WTC11 (cell line): ENCODE results near the gene DOK3. TPM values are rescaled to one million over a fixed set of nuclear protein-coding genes. Genes with fewer than 3 reads are reported as not detected.

Source experiments
- ATAC-seq: fragments of 200-7000 bp; cut with Tn5 transposase; 2 replicates; pipeline ENCODE4 v1.10.0; 2021; ENCODE audit warnings: mild to moderate bottlenecking, moderate library complexity
- CTCF ChIA-PET: fragments of 300-600 bp; sonication (Branson Sonifier 250); formaldehyde crosslinking; loops from one replicate; lab custom pipeline; 2021; ENCODE audit warnings: antibody characterized with exemption; lab: Charles Lee
- POLR2A ChIA-PET: fragments of 350-600 bp; sonication (Branson Sonifier 250); formaldehyde crosslinking; loops from one replicate; lab custom pipeline; 2021; ENCODE audit warnings: antibody characterized with exemption; lab: Charles Lee
- DNase-seq: peaks from one replicate; pipeline ENCODE4 v3.0.0; 2021; ENCODE audit warnings: low spot score
- H3K27ac Mint-ChIP-seq: 2 replicates; pipeline ENCODE4 v1.8.0; 2021; ENCODE audit warnings: mixed read lengths
- H3K27me3 Mint-ChIP-seq: 2 replicates; pipeline ENCODE4 v1.8.0; 2021; ENCODE audit warnings: low read depth, mild to moderate bottlenecking, moderate library complexity, mixed read lengths
- H3K36me3 Mint-ChIP-seq: 2 replicates; pipeline ENCODE4 v1.8.0; 2021; ENCODE audit warnings: mixed read lengths
- H3K4me1 Mint-ChIP-seq: 2 replicates; pipeline ENCODE4 v1.8.0; 2022; ENCODE audit warnings: mixed read lengths
- H3K4me3 Mint-ChIP-seq: 2 replicates; pipeline ENCODE4 v1.8.0; 2021; ENCODE audit warnings: mild to moderate bottlenecking, moderate library complexity, mixed read lengths
- H3K9me3 Mint-ChIP-seq: 2 replicates; pipeline ENCODE4 v1.8.0; 2021; ENCODE audit warnings: mixed read lengths
- ATF1 ChIP-seq: sonication (generic); formaldehyde crosslinking; IDR thresholded peaks from 2 replicates; pipeline ENCODE4 v1.8.1; 2023; ENCODE audit warnings: mild to moderate bottlenecking, moderate library complexity, missing genetic modification reagents
- CBFB ChIP-seq: sonication (generic); formaldehyde crosslinking; IDR thresholded peaks from 2 replicates; pipeline ENCODE4 v1.8.1; 2022; ENCODE audit warnings: mild to moderate bottlenecking, low read depth, missing genetic modification reagents
- EMX1 ChIP-seq: fragments of 250-450 bp; sonication (Bioruptor Pico); IDR thresholded peaks from 2 replicates; pipeline ENCODE4 v1.8.0; 2021; ENCODE audit warnings: mild to moderate bottlenecking
- ETV6 ChIP-seq: sonication (generic); formaldehyde crosslinking; IDR thresholded peaks from 2 replicates; pipeline ENCODE4 v1.8.1; 2022; ENCODE audit warnings: mild to moderate bottlenecking, missing genetic modification reagents
- IRF2 ChIP-seq: sonication (generic); formaldehyde crosslinking; IDR thresholded peaks from 2 replicates; pipeline ENCODE4 v1.8.0; 2022; ENCODE audit warnings: low read depth, missing genetic modification reagents, borderline replicate concordance
- NR2C2 ChIP-seq: sonication (generic); formaldehyde crosslinking; IDR thresholded peaks from 2 replicates; pipeline ENCODE4 v1.8.0; 2022; ENCODE audit warnings: mild to moderate bottlenecking, missing genetic modification reagents
- SOX15 ChIP-seq: fragments of 250-450 bp; sonication (Bioruptor Pico); IDR thresholded peaks from 2 replicates; pipeline ENCODE4 v1.9.0; 2021; ENCODE audit warnings: mild to moderate bottlenecking
- SP1 ChIP-seq: sonication (generic); formaldehyde crosslinking; conservative IDR thresholded peaks from 2 replicates; pipeline ENCODE4 v1.8.1; 2022; ENCODE audit warnings: missing genetic modification reagents
- TEAD4 ChIP-seq: sonication (generic); formaldehyde crosslinking; IDR thresholded peaks from 2 replicates; pipeline ENCODE4 v1.8.0; 2022; ENCODE audit warnings: mild to moderate bottlenecking, missing genetic modification reagents
- ZBTB21 ChIP-seq: sonication (generic); formaldehyde crosslinking; IDR thresholded peaks from 2 replicates; pipeline ENCODE4 v1.8.1; 2023; ENCODE audit warnings: mild to moderate bottlenecking, missing genetic modification reagents, borderline replicate concordance
- ZNF317 ChIP-seq: sonication (generic); formaldehyde crosslinking; IDR thresholded peaks from 2 replicates; pipeline ENCODE4 v1.8.1; 2023; ENCODE audit warnings: low read depth, mild to moderate bottlenecking, moderate library complexity, missing genetic modification reagents, borderline replicate concordance
- ZNF416 ChIP-seq: fragments of 250-450 bp; sonication (Bioruptor Pico); IDR thresholded peaks from 2 replicates; pipeline ENCODE4 v1.9.0; 2021; ENCODE audit warnings: mild to moderate bottlenecking, inconsistent platforms
- ZNF671 ChIP-seq: fragments of 250-450 bp; sonication (Bioruptor Pico); IDR thresholded peaks from 2 replicates; pipeline ENCODE4 v1.8.0; 2021; ENCODE audit warnings: mild to moderate bottlenecking
- total RNA-seq: library from RNA; stranded (reverse); gene quantifications from 3 replicates; pipeline ENCODE4 v1.2.3, GENCODE V29; 2021
- TF ChIP-seq, protein P1 (sequence below): fragments of 250-450 bp; sonication (Bioruptor Pico); IDR thresholded peaks from 2 replicates; pipeline ENCODE4 v1.9.0; 2021; ENCODE audit warnings: moderate library complexity, mild to moderate bottlenecking, inconsistent platforms, borderline replicate concordance
- TF ChIP-seq, protein P2 (sequence below): fragments of 200-600 bp; IDR thresholded peaks from 2 replicates; pipeline ENCODE4 v1.8.0; 2022; ENCODE audit warnings: antibody characterized with exemption
- TF ChIP-seq, protein P3 (sequence below): sonication (generic); formaldehyde crosslinking; IDR thresholded peaks from 2 replicates; pipeline ENCODE4 v1.8.0; 2023; ENCODE audit warnings: missing genetic modification reagents, mild to moderate bottlenecking, borderline replicate concordance
- TF ChIP-seq, protein P4 (sequence below): sonication (generic); formaldehyde crosslinking; IDR thresholded peaks from 2 replicates; pipeline ENCODE4 v1.8.0; 2023; ENCODE audit warnings: mild to moderate bottlenecking, missing genetic modification reagents
- TF ChIP-seq, protein P5 (sequence below): sonication (generic); formaldehyde crosslinking; IDR thresholded peaks from 2 replicates; pipeline ENCODE4 v1.8.1; 2022; ENCODE audit warnings: missing genetic modification reagents, borderline replicate concordance
- TF ChIP-seq, protein P6 (sequence below): sonication (generic); formaldehyde crosslinking; IDR thresholded peaks from 2 replicates; pipeline ENCODE4 v1.8.0; 2023; ENCODE audit warnings: missing genetic modification reagents

The DOK3 gene
- total RNA-seq, 1 experiment from 2014 or later = 9.9 TPM

DNA sequence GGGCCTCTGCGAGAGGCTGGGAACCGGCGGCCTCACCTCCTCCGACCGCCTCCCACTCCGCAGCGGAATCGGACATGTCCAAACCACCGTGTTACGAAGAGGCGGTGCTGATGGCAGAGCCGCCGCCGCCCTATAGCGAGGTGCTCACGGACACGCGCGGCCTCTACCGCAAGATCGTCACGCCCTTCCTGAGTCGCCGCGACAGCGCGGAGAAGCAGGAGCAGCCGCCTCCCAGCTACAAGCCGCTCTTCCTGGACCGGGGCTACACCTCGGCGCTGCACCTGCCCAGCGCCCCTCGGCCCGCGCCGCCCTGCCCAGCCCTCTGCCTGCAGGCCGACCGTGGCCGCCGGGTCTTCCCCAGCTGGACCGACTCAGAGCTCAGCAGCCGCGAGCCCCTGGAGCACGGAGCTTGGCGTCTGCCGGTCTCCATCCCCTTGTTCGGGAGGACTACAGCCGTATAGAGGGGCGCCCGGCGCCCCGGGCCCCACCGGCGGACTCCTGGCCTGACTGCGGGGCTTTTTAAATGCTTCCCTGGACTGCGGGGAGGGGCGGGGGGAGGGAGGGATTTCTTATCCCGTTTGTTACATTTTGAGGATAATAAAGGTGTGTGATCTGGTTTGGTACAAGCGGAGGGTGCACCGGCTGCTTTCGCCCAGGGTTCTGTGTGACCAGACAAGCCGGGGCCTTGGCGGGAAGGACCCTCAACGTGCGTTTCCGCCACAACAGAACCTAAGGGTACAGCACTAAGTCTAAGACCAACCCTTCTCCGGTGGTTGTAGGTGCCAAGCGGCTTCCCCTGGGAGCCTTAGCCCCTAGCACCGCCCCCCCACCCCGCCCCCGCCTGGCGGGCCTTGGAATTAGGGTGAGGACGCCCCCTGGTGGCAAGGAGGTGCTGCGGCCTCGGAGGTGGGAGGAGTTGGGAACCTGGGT is 53.7 kb downstream of the DOK3 start:
- Mint-ChIP-seq H3K27me3 (peaks cover 10% of the 10 kb centered on the region), H3K36me3 (peaks cover 16% of the 10 kb centered on the region), H3K9me3 (no peaks in the 10 kb centered on the region), H3K27ac (peak overlapping the region; percentile 96), H3K4me1 (peaks cover 30% of the 10 kb centered on the region), H3K4me3 (peak overlapping the region; percentile 81)
- DNase-seq (peak; percentile 98), ATAC-seq (peak; percentile 12)
- CTCF ChIA-PET = interaction anchor here (0.7 to 7.2 kb wide), 42 partner anchors 9 to 795 kb away, joined by 3 to 175 read pairs (median 8); partner anchors contain the start of genes GRK6, LMAN2, MXD3 and PDLIM7
- POLR2A ChIA-PET = interaction anchor here (0.7 to 4.1 kb wide), 22 partner anchors 9 to 146 kb away, joined by 3 to 24 read pairs (median 7); partner anchors contain the start of genes GRK6, LMAN2, PDLIM7 and PRR7
- TF ChIP-seq ZNF317 (CRISPR knock-in tag) (0 out of 2 replicates have a peak, but pooled peaks have one; percentile 54), CBFB (0 out of 2 replicates have a peak, but pooled peaks have one; percentile 7), ATF1 (CRISPR knock-in tag) (no peak), ZNF416 (CRISPR knock-in tag) (peak; percentile 96), ZBTB21 (CRISPR knock-in tag) (0 out of 2 replicates have a peak, but pooled peaks have one; percentile 12), TEAD4 (CRISPR knock-in tag) (no peak), SP1 (CRISPR knock-in tag) (peak; percentile 52; the same call in 1 of the 2 replicates), ETV6 (CRISPR knock-in tag) (peak; percentile 17; the same call in 1 of the 2 replicates), ZNF671 (peak; percentile 73; the same call in 1 of the 2 replicates), SOX15 (CRISPR knock-in tag) (no peak), IRF2 (no peak), EMX1 (peak; percentile 92), NR2C2 (CRISPR knock-in tag) (no peak)
- TF ChIP-seq, protein P1, sequence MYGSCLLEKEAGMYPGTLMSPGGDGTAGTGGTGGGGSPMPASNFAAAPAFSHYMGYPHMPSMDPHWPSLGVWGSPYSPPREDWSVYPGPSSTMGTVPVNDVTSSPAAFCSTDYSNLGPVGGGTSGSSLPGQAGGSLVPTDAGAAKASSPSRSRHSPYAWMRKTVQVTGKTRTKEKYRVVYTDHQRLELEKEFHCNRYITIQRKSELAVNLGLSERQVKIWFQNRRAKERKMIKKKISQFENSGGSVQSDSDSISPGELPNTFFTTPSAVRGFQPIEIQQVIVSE (CRISPR knock-in tag) = peak; percentile 59; the same call in 1 of the 2 replicates
- TF ChIP-seq, protein P2, sequence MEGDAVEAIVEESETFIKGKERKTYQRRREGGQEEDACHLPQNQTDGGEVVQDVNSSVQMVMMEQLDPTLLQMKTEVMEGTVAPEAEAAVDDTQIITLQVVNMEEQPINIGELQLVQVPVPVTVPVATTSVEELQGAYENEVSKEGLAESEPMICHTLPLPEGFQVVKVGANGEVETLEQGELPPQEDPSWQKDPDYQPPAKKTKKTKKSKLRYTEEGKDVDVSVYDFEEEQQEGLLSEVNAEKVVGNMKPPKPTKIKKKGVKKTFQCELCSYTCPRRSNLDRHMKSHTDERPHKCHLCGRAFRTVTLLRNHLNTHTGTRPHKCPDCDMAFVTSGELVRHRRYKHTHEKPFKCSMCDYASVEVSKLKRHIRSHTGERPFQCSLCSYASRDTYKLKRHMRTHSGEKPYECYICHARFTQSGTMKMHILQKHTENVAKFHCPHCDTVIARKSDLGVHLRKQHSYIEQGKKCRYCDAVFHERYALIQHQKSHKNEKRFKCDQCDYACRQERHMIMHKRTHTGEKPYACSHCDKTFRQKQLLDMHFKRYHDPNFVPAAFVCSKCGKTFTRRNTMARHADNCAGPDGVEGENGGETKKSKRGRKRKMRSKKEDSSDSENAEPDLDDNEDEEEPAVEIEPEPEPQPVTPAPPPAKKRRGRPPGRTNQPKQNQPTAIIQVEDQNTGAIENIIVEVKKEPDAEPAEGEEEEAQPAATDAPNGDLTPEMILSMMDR = peak; percentile 77
- TF ChIP-seq, protein P3, sequence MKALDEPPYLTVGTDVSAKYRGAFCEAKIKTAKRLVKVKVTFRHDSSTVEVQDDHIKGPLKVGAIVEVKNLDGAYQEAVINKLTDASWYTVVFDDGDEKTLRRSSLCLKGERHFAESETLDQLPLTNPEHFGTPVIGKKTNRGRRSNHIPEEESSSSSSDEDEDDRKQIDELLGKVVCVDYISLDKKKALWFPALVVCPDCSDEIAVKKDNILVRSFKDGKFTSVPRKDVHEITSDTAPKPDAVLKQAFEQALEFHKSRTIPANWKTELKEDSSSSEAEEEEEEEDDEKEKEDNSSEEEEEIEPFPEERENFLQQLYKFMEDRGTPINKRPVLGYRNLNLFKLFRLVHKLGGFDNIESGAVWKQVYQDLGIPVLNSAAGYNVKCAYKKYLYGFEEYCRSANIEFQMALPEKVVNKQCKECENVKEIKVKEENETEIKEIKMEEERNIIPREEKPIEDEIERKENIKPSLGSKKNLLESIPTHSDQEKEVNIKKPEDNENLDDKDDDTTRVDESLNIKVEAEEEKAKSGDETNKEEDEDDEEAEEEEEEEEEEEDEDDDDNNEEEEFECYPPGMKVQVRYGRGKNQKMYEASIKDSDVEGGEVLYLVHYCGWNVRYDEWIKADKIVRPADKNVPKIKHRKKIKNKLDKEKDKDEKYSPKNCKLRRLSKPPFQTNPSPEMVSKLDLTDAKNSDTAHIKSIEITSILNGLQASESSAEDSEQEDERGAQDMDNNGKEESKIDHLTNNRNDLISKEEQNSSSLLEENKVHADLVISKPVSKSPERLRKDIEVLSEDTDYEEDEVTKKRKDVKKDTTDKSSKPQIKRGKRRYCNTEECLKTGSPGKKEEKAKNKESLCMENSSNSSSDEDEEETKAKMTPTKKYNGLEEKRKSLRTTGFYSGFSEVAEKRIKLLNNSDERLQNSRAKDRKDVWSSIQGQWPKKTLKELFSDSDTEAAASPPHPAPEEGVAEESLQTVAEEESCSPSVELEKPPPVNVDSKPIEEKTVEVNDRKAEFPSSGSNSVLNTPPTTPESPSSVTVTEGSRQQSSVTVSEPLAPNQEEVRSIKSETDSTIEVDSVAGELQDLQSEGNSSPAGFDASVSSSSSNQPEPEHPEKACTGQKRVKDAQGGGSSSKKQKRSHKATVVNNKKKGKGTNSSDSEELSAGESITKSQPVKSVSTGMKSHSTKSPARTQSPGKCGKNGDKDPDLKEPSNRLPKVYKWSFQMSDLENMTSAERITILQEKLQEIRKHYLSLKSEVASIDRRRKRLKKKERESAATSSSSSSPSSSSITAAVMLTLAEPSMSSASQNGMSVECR (CRISPR knock-in tag) = peak; percentile 77; the same call in 1 of the 2 replicates
- TF ChIP-seq, protein P4, sequence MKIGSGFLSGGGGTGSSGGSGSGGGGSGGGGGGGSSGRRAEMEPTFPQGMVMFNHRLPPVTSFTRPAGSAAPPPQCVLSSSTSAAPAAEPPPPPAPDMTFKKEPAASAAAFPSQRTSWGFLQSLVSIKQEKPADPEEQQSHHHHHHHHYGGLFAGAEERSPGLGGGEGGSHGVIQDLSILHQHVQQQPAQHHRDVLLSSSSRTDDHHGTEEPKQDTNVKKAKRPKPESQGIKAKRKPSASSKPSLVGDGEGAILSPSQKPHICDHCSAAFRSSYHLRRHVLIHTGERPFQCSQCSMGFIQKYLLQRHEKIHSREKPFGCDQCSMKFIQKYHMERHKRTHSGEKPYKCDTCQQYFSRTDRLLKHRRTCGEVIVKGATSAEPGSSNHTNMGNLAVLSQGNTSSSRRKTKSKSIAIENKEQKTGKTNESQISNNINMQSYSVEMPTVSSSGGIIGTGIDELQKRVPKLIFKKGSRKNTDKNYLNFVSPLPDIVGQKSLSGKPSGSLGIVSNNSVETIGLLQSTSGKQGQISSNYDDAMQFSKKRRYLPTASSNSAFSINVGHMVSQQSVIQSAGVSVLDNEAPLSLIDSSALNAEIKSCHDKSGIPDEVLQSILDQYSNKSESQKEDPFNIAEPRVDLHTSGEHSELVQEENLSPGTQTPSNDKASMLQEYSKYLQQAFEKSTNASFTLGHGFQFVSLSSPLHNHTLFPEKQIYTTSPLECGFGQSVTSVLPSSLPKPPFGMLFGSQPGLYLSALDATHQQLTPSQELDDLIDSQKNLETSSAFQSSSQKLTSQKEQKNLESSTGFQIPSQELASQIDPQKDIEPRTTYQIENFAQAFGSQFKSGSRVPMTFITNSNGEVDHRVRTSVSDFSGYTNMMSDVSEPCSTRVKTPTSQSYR (CRISPR knock-in tag) = peak; percentile 1; the same call in 1 of the 2 replicates
- TF ChIP-seq, protein P5, sequence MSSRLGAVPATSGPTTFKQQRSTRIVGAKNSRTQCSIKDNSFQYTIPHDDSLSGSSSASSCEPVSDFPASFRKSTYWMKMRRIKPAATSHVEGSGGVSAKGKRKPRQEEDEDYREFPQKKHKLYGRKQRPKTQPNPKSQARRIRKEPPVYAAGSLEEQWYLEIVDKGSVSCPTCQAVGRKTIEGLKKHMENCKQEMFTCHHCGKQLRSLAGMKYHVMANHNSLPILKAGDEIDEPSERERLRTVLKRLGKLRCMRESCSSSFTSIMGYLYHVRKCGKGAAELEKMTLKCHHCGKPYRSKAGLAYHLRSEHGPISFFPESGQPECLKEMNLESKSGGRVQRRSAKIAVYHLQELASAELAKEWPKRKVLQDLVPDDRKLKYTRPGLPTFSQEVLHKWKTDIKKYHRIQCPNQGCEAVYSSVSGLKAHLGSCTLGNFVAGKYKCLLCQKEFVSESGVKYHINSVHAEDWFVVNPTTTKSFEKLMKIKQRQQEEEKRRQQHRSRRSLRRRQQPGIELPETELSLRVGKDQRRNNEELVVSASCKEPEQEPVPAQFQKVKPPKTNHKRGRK (CRISPR knock-in tag) = no peak
- TF ChIP-seq, protein P6, sequence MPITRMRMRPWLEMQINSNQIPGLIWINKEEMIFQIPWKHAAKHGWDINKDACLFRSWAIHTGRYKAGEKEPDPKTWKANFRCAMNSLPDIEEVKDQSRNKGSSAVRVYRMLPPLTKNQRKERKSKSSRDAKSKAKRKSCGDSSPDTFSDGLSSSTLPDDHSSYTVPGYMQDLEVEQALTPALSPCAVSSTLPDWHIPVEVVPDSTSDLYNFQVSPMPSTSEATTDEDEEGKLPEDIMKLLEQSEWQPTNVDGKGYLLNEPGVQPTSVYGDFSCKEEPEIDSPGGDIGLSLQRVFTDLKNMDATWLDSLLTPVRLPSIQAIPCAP (CRISPR knock-in tag) = peak; percentile 11; the same call in 1 of the 2 replicates
